GM18508 (cell line): ENCODE measurements around the gene TBRG4.

Source experiments
- ATAC-seq: cut with Tn5 transposase; IDR thresholded peaks from one replicate; pipeline ENCODE4 v1.9.1; 2021; ENCODE audit warnings: moderate number of reproducible peaks; ENCODE audit not compliant: insufficient read depth, unreplicated experiment

Gene TBRG4

GRCh38 chr7:45080265-45080957 lies 31.1 kb downstream of the TBRG4 start:
- ATAC-seq = no peak

DNA sequence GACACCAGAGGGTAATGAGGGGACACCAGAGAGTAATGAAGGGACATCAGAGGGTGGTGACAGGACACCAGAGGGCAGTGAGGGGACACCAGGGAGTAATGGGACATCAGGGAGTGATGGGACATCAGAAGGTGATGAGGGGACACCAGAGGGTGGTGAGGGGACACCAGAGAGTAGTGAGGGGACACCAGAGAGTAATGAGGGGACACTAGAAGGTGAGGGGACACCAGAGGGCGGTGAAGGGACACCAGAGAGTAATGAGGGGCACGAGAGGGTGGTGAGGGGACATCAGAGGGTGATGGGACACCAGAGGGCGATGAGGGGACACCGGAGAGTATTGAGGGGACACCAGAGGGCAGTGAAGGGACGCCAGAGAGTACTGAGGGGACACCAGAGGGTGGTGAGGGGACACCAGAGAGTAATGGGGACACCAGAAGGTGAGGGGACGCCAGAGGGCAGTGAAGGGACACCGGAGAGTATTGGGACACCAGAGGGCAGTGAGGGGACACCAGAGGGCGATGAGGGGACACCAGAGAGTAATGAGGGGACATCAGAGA lies 33.3 kb downstream of the TBRG4 start:
- ATAC-seq = no peak

GRCh38 chr7:45077579-45077978 lies 33.9 kb downstream of the TBRG4 start:
- ATAC-seq = no peak

DNA sequence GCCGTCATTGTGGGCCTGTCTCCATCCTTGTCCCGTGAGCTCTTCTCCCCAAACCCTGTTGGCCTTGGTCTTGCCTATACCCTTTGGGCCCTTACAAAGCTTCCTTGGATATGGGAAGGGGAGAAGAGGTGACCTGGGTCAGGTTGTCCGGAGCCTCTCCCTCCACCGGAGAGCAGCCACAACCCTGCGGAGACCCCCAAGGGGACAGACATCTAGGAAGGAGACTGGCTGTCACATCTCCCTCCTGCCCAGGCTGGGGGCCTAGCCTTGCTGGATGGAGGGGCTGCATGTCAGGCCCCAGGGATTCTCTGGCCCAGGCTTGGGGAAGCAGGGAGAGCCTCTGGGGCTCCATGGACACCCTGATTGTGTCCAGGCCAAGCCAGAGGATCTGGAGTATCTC lies 34.6 kb downstream of the TBRG4 start:
- no peak for ATAC-seq

GRCh38 chr7:45075871-45076796 lies 35.4 kb downstream of the TBRG4 start:
- no peak for ATAC-seq

- ATAC-seq = no peak
Measured at GRCh38 chr7:45075355-45075644, 36.2 kb downstream of the TBRG4 start.

GRCh38 chr7:45074528-45075354 lies 36.8 kb downstream of the TBRG4 start:
- ATAC-seq = no peak

DNA sequence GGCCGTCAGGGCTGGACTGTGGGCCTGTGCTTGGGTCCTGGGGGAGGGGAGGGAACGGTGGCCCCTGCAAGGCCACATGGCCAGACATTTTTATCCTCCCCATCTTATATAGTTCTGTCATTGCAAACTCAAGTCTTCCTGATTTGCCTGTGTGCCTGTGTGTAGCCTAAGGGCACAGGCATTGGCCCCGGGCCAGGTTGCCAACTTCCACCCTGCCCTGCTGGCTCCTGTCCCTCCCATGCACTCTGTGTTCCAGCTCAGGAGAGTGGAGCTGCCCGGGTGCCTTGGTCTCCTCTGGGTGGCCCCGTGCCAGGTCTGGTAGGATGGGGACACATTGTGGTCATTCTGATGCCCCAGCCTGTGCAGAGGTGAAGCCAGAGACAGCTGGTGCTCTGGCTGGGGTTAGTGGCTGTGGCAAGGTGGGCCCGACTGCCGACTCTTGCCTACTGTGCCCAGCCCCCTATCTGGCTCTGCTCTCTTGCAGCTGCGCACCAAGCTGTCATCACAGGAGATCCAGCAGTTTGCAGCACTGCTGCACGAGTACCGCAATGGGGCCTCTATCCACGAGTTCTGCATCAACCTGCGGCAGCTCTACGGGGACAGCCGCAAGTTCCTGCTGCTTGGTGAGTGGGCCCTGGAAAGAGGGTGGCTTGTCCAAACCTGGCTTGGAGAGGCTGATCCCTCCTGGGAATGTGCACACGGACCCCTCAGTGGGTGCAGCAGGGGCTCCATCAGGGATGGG lies 37.5 kb downstream of the TBRG4 start:
- ATAC-seq = no peak

GRCh38 chr7:45073031-45073785 lies 38.3 kb downstream of the TBRG4 start:
- no peak for ATAC-seq

- ATAC-seq = no peak
Measured at GRCh38 chr7:45072131-45073030, 39.1 kb downstream of the TBRG4 start.

DNA sequence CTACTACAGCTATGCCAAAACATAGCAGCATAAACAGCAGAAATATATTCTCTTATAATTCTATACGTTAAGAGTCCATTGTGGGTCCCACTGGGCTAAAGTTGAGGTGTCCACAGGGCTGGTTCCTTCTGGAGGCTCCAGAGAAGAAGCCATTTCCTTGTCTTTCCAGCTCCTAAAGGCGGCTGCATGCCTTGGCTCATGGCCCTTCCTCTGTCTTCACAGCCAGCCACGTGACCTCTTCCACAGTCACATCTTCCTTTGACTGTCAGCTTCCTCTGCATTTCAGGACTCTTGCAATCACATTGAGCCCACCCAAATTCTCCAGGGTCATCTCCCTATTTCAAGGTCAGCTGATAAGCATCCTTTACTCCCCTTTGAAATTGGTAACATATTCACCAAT lies 40.0 kb downstream of the TBRG4 start:
- no peak for ATAC-seq

GRCh38 chr7:45070254-45070642 lies 41.2 kb downstream of the TBRG4 start:
- no peak for ATAC-seq

DNA sequence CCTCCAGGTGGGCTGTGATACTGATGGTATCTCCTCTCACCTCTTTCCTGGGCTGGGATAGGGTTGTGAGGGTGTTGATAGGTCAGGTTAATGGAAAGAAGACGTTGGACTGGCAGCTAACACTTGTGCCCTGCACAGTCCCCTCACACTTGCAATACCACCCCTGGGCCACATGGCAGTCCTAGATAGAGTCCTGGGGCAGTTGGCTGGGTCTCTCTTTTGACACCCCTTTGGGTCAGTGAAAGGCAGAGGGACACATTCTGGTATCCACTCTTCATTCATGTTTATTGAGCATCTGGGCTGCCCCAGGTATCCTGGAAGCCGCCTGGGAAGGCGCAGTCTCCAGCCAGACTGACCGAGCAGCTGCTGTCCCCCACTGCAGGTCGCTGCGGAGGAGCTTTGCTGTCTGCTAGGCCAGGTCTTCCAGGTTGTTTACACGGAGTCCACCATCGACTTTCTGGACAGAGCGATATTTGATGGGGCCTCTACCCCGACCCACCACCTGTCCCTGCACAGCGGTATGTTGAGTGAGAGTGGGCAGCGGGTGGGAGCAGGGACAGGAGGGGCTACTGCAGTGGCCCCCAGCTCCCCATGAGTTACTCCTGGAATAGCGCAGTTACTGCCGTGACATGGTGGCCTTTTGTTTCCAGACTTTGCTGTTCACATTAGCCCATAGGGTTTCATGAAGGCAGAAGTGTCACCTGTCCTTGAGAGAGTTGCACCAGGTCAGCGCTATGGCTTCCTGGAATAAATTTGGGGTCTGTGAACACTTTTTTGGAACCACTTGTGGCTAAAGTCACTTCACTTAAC lies 41.8 kb downstream of the TBRG4 start:
- no peak for ATAC-seq

GRCh38 chr7:45068236-45069023 lies 43.1 kb downstream of the TBRG4 start:
- no peak for ATAC-seq

GRCh38 chr7:45067582-45067981 lies 43.9 kb downstream of the TBRG4 start:
- ATAC-seq = no peak

- ATAC-seq = no peak
Measured at GRCh38 chr7:45066409-45066808, 45.1 kb downstream of the TBRG4 start.
